Suppressor macrophage treated with lipopolysaccharide for 4 hours (primary cell): ENCODE data around the gene BLOC1S3.

Experiments
- DNase-seq: peaks from one replicate; pipeline ENCODE4 v3.0.0-alpha.2; 2020

Gene BLOC1S3, protein sequence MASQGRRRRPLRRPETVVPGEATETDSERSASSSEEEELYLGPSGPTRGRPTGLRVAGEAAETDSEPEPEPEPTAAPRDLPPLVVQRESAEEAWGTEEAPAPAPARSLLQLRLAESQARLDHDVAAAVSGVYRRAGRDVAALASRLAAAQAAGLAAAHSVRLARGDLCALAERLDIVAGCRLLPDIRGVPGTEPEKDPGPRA

DNA sequence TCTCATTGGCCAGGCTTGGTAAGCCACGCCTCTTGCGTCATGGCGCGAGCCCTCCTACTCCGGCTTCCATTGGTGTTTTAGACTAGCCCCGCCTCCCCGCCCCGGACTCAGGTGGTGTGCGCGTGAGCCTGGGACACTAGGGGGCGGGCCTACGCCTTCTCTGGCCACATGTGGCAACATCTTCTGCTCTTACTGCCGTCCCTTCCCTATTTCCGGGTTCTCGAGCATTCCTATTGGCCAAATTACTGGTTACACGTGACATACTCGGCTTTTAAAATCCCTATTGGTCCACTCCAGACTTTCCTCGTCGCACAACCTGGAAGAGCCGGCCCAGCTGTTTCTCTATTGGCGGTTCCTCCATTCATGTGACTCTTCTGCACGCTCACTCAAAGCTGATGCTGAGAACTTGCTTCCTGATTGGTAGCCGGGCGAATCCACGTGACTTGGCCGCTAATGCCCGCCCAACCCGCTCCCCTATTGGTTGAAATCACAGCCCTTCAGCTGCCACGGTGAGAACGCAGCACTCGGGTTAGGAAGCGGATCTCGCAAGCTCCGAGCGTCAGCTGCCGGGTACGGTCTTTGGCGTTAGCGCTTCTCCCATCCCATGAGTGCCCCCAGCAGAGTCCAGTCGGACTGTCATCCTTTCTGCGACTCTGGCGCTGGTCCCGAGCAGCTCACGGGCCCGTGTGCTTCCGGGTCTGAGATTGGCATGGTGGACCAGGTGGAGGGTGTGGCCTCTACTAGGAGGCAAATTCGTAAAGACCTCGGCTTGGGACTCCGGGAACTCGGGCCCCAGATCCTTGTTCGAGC is at the start of gene BLOC1S3:
TSS of gene BLOC1S3 (plus strand) at position 523 of the 810 bp plus-strand sequence. CDS start 513 bp downstream, outside the sequence.
- peak; percentile 100 for DNase-seq

DNA sequence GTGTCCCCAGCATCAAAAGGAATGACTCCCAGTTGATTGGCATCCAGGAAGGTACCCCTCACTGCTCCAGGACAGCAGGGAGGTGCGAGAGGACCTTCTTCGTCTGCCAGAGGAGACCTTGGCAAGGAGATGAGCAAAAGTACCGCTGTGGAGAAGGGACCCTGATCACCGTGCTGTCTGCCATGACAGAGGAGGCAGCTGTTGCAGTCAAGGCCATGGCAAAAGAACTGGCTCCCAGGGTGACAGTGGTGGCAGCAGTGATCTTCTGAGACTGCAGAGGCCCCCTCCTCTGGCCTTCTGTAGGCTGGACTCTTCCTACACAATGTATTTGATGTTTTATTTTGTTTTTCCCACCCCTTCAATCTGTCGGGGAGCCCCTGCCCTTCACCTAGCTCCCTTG is 49.8 kb upstream of the BLOC1S3 start:
- no peak for DNase-seq

- no peak for DNase-seq
Observed at GRCh38 chr19:45130236-45130635, 48.3 kb upstream of the BLOC1S3 start.

DNA sequence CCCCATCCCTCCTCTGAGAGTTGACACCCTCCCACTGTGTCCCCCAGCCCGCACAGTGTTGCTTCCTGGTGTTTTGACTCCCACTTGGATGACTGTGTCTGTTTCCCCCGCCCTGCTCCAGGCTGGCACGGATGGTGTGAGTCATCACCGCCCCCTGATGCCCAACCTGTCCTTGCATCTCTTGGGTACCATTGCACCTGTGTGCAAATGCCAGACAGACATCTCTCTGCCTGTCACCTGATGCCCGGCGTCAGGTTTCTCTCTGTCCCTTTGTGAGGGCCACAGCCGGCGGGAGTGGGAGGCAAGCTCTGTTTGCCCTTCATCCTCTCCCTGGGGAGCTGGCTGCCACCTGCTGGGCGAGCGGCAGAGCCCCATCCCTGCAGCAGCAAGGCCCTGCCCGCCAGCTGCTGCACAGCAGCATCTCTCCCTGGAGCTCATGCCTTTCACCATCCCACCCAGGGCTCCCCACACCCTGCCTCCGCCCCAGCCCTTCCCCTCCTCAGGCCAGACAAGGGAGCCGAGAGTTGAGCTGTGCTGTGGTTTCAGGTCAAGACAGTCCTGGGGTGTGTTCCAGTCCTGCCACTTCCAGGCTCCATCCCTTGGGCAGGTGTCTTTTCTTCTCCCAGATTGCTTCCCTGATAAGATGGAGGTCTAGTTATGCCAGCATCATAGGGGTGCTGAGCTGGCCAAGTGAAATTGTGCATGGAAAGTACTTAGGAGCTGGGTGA is 47.5 kb upstream of the BLOC1S3 start:
- no peak for DNase-seq

DNA sequence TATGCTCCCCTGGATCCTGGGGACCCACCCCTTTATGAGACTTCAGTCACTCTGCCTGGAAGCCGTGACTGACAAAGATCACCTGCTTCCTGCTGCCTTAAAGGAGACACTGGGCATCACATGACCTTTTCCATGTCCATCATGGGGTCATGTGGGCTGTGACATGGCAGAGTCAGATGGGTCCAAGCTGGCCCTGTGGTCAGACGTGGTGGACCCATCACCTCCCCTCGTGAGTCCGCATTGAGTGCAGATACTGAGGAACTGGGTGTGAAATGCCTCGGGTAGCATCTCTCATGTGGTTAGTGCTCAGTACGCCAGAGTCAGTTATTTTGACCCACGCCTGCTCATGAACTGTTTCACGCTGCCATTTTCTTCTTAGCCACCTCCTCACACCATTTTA is 44.9 kb upstream of the BLOC1S3 start:
- no peak for DNase-seq

GRCh38 chr19:45135176-45135885 is 43.3 kb upstream of the BLOC1S3 start:
- DNase-seq: no peak

GRCh38 chr19:45136507-45137178 is 41.9 kb upstream of the BLOC1S3 start:
- no peak for DNase-seq

DNA sequence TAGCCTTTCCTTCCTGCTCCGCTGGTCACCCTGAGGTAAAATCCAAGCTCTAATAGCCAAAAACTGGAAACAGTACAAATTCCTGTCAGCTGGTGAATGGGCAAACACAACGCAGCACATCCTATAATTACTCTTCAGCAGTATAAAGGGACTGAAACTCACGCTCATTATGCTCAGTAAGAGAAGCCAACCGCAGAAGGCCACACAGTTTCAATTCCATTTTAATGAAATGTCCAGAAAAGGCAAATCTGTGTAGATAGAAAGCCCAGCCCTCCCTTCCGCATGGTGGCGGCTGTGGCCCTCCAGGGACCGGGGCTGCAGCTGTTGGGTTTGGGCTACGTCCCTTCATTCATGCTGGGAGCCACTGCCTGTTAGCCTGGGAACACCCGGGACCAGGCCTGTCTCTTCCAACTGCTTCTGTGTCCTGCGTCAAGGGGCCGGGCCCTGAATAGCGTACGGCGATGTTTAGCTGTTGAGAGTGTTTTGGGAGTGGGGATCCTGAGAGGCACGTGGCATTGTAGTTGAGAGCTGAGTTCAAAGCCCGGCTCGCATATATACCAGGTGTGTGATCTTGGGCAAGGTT is 41.3 kb upstream of the BLOC1S3 start:
- DNase-seq: no peak

GRCh38 chr19:45138303-45138751 is 40.3 kb upstream of the BLOC1S3 start:
- DNase-seq: no peak

- DNase-seq: no peak
Observed at GRCh38 chr19:45139286-45140143, 39.1 kb upstream of the BLOC1S3 start.

- no peak for DNase-seq
Observed at GRCh38 chr19:45140144-45140503, 38.5 kb upstream of the BLOC1S3 start.

DNA sequence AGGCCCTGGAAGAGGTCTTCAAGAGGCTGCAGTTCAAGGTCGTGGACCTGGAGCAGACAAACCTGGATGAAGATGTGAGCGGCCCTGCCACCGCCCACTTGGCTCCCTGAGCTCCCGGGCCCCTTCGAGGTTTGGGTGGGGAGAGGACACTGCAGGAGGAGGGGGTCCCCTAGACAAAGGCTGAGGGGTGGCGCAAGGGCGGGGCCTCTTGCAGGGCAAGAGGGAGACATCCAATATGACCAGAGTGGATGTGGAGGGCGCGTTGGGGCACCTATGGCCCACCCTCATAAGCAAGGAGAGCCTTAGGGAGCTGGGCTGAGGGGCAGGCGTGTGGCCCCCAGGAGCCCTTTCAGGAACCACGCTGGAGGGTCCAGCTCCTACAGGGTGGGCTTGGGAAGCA is 38.1 kb upstream of the BLOC1S3 start:
- no peak for DNase-seq

GRCh38 chr19:45141203-45141900 is 37.2 kb upstream of the BLOC1S3 start:
- no peak for DNase-seq

GRCh38 chr19:45142016-45142725 is 36.4 kb upstream of the BLOC1S3 start:
- no peak for DNase-seq

- no peak for DNase-seq
Observed at GRCh38 chr19:45142726-45143110, 35.9 kb upstream of the BLOC1S3 start.

- no peak for DNase-seq
Observed at GRCh38 chr19:45144431-45145269, 33.9 kb upstream of the BLOC1S3 start.

GRCh38 chr19:45145270-45146189 is 33.1 kb upstream of the BLOC1S3 start:
- no peak for DNase-seq

DNA sequence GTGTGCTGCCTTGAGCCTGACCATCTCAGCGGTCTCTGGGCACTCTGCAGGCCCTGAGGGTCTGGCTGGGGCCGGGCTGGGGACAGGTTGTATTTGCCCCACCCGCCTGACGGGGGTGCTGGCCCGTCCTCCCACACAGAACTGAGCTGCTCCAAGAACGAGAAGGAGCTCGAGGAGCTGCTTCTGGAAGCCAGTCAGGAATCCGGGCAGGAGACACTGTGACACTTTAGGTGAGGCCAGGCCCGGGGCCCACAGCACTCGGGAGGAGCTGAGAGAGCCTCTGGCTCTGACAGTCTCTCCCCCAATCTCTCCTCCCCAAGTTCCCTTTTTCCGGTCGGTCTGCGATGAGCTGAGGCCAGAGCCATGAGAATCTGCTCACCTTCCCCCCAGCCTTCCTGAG is 32.3 kb upstream of the BLOC1S3 start:
- DNase-seq: no peak
